GM12878 (cell line): ENCODE measurements around the gene PRKN.

ENCODE experiments used
- CTCF ChIP-seq, 3 experiments: IDR thresholded peaks in 2 of 3; conservative IDR thresholded peaks in 1 of 3; 2 replicates each; pipeline ENCODE4 v1.5.1; 2011; ENCODE audit warnings: low read depth in 3 of 3, low read length in 3 of 3, mild to moderate bottlenecking in 3 of 3, control low read depth in 2 of 3, moderate library complexity in 2 of 3, inconsistent platforms in 1 of 3, mixed read lengths in 1 of 3; ENCODE audit not compliant: control insufficient read depth in 2 of 3, insufficient read depth in 1 of 3; ENCODE audit errors: extremely low read depth in 1 of 3
- JUND ChIP-seq: IDR thresholded peaks from 2 replicates; pipeline ENCODE4 v1.6.1; 2012; ENCODE audit warnings: low read depth, mild to moderate bottlenecking, low read length, improper control_type of control experiment, moderate library complexity
- MLLT1 ChIP-seq: fragments of 450-650 bp; IDR thresholded peaks from 2 replicates; pipeline ENCODE4 v1.6.1; 2016; ENCODE audit warnings: mild to moderate bottlenecking

GRCh38 chr6:161594412-161594811 is 1133.2 kb downstream of the PRKN start:
- no peak for TF ChIP-seq JUND
- no peak for TF ChIP-seq MLLT1
- TF ChIP-seq CTCF (IDR thresholded peaks at IDR 0.05 in 2 of 3, conservative IDR thresholded peaks at IDR 0.05 in 1 of 3; ENCODE audit: control insufficient read depth in 2 of 3, extremely low read depth in 1 of 3, insufficient read depth in 1 of 3, low read depth in 3 of 3, low read length in 3 of 3) = no peak
